NOMO-1 (cell line): Measurements from ENCODE around the gene MYBL2.
A peak's percentile ranks its signal among the peaks of the same experiment; 100 is the strongest.
"Not testable (repeated sequence)": the region's sequence is repeated elsewhere in the genome, so short reads cannot be mapped to it uniquely, and the experiment has no call there.

Source experiments
- DNase-seq, 2 experiments: peaks; one replicate each; lab custom pipeline; 2025; ENCODE audit not compliant: unreplicated experiment in 2 of 2; lab: John Stamatoyannopoulos, UW

Gene MYBL2

GRCh38 chr20:43666376-43667328 lies at the start of gene MYBL2:
Gene MYBL2, plus strand, starts transcription at chr20:43667114. Its CDS starts 170 bp downstream, at chr20:43667284.
- peak; percentile 59 to 72 for DNase-seq

GRCh38 chr20:43631598-43631997 lies 35.3 kb upstream of the MYBL2 start:
- DNase-seq = no peak

DNA sequence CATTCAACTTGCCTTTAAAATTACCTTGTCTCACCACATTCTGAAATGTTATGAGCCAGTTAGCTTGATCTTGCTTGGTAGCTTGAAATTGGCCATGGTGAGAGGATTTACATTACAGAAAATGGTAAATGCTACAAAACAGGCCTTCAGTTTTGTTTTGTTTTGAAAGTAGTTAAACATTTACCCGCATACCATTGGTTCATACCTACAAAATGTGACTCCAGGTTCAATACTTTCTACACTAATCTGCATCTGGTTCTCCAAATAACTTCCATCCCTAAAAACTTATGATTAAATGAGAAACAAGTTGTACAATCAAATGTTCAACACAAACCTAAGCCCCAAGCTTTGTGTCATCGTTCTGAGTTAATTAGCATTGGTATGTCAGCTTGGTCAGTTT lies 30.5 kb upstream of the MYBL2 start:
- DNase-seq = no peak

DNA sequence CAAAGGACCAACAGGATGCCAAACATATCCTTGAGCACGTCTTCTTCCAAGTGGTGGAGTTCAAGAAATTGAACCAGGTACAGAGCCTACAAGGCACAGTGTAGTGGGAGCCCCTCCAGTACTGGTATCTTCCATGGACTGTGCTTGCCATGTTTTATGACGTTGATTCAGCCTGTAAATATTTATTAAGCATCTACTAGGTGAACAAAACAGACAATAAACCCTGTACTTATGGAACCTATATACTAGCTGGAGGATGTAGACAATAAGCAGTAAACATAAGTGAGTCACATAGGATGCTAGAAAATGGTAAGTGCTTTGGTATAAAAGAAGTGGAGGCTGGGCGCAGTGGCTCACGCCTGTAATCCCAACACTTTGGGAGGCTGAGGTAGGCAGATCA lies 24.4 kb upstream of the MYBL2 start:
- DNase-seq = no peak

DNA sequence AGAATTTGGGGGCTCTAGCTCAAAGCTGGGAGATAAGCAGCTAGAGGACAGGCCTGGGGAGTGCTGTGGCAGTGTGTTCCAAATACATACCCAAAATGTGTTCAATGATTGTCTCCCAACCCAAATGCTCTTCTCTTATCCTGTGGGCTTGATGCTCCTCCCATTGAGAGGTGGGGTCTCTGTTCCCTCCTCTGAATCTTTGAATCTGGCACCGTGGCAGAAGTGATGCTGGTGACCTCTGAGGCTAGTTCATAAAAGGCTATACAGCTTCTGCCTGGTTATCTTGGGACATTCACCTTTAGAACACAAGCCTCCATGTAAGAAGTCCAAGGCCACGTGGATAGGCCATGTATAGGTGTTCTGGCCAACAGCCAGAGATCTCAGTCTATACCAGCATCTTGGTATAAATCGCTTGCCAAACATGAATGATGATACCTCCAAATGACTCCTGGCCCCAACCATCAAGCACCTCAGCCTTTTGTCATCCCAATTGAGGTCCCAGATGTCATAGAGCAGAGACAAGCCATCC lies 15.9 kb upstream of the MYBL2 start:
- no peak for DNase-seq

- not testable (repeated sequence) for DNase-seq
Observed at GRCh38 chr20:43651650-43652184, 15.2 kb upstream of the MYBL2 start.

GRCh38 chr20:43653966-43654365 lies 12.9 kb upstream of the MYBL2 start:
- no peak for DNase-seq

- DNase-seq = not testable (repeated sequence)
Observed at GRCh38 chr20:43655176-43655575, 11.7 kb upstream of the MYBL2 start.

- no peak for DNase-seq
Observed at GRCh38 chr20:43655937-43656336, 11.0 kb upstream of the MYBL2 start.

- DNase-seq = no peak
Observed at GRCh38 chr20:43658069-43658722, 8.7 kb upstream of the MYBL2 start.

DNA sequence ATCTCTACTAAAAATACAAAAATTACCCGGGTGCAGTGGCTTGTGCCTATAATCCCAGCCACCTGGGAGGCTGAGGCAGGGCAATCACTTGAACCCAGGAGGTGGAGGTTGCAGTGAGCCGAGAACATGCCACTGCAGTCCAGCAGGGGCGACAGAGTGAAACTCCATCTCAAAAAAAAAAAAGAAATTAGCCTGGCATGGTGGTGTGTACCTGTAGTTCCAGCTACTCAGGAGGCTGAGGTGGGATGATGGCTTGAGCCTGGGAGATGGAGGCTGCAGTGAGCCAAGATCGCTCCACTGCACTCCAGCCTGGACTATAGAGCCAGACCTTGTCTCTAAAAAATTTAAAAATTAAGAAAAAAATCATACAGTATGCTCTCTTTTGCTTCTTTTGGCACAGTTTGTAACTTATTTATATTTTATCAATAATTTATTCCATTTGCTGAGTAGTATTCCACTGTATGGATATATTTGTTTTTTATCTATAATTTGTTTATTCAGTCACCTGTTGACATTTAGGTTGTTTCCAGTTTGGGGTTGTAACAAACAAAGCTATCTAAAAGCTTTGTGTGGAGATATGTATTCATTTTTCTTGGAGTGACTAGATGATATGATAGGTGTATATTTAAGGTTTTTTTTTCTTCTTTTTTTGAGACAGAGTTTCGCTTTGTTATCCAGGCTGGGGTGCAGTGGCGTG lies 8.0 kb upstream of the MYBL2 start:
- no peak for DNase-seq

GRCh38 chr20:43662943-43663655 lies 3.8 kb upstream of the MYBL2 start:
- no peak for DNase-seq

DNA sequence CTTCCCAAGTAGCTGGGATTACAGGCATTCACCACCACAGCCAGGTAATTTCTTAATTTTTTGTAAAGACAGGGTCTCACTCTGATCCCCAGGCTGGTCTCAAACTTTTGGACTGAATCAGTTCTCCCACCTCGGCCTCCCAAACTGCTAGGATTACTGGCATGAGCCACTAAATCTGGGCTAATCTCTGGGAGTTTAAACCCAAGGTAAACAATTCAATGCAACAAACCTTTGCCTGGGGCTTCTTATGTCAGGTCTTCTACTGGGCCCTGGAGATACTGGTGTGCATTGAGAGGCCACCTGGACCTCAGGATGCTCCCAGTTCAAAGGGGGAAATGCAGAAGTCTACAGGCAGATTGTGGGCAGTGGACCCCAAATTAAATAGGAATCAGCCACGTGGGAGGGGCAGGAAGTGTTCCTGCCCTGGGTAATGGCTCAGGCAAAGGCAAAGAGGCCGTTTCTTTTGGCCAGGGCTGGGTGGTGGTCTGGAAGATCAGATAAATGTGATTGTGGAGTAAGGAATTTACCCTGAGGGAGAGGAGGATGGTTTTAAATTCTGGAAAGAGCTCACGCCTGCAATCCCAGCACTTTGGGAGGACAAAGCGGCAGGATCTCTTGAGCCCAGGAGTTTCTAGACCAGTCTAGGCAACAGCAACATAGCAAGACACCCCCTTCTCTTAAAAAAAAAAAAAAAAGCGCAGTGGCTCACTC lies 1.3 kb upstream of the MYBL2 start:
- no peak for DNase-seq

DNA sequence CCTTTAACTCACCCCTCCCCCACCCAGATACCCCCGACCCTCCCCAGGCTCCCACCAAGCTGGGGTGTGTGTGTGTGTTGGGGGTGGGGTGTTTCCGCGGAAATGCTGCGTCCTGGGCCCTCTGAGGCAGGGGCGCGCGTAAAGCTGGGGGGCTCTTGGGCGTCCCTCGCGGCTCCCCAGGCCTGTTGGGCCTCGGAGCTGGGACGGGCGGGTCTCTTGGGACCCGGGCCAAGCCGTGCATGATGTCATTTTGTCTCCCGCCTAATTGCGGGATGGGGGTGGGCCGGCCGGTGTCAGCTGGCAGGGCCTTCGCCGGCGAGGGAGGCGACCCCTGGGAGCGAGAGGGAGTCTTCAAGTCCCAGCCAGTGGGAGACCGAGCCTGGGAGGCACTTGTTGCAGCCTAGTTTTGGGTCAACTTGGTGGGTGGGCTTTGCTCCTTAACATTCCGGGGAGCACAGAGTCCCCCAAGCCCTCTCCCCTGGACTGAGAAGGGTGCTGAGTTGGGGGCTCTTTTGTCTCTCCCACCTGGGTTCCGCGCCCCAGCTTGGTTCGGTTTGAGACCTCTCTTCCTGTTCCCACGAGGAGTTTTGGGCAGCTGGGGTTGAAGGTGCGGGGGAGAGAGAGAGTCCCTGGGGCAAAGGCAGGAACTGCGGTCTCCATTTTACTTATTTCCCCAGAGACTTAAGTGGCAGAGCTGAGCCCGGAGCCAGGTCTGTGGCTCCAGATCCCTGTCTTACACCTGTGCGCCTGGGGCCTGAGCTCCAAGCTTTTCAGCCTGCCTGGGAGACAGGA lies 623 bp downstream of the MYBL2 start:
- no peak for DNase-seq

DNA sequence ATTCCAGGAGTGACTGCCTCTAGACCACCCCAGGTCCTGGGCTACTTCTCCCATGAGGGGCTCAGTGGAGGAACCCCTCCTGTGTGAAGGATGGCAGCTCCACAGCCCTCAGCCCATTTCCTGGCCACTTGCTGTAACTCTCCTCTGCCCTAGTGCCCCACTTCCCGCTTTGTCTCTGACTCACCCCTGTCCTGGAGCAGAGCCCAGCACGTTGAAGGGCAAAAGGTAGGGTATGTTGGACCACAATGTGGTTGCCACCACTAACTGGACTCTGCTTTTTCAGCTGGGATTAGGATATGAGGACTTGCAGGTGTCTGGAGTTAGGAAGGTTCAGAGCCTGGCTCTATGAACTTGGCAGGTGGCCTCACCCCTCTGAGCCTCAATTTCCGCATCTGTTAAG lies 2.4 kb downstream of the MYBL2 start:
- DNase-seq = no peak

DNA sequence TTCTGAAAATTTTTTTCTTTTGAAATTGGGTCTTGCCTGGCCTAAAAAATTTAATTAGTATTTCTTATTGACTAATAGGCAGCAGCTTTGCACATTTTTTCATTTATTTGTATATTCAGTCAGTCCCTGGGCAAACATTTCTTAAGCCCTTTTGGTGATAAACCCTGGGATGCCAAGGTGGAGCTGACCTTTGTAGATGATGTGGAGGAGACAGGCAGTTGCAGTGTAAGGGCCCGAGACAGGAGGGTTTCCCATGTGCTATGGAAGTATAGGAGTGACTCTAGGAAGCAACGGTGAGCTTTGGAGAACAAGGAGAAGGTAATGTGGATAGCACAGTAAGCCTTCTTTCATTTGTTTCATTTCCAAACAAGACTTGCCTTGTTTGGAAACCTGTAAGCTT lies 3.5 kb downstream of the MYBL2 start:
- no peak for DNase-seq

- DNase-seq = no peak
Observed at GRCh38 chr20:43676368-43676767, 9.5 kb downstream of the MYBL2 start.

- DNase-seq = no peak
Observed at GRCh38 chr20:43680981-43681380, 14.1 kb downstream of the MYBL2 start.

DNA sequence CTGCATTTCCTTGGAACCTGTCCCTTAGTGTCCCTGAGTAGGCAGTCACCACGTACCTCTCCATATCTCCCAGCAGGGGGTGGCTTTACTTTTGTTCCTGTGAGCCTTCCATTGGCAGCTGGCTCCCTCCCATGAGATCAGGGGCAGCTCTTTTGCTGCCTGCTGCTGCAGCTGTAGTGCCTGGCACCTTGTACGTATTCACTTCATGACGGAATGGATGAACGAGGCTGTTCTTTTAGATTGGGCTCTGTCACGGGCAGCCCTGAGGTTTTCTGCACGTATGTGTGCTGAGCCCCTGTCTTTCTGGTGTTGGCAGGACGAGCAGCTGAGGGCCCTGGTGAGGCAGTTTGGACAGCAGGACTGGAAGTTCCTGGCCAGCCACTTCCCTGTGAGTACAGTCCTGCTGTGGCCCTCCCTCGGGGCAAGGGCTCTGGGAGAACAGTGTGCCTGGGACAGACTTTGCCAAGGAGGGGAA lies 14.6 kb downstream of the MYBL2 start:
- no peak for DNase-seq
